Ascending aorta (tissue), 2 donors: ENCODE measurements around the gene MESD. TPM values are rescaled to one million over a fixed set of nuclear protein-coding genes. Genes with fewer than 3 reads are reported as not detected.
A peak's percentile ranks its signal among the peaks of the same experiment; 100 is the strongest.

ENCODE experiments used
- DNase-seq, 2 donors: peaks; one replicate each; pipeline ENCODE4 v3.0.0-alpha.2; 2019; ENCODE audit warnings: low spot score in 2 of 2
- H3K27ac ChIP-seq, 2 donors: fragments of 200-600 bp; sonication (generic); one replicate each; pipeline ENCODE4 v1.5.1; 2016 to 2017; ENCODE audit warnings: mild to moderate bottlenecking in 1 of 2
- H3K27me3 ChIP-seq: fragments of 200-600 bp; sonication (generic); one replicate; pipeline ENCODE4 v1.5.1; 2017
- H3K36me3 ChIP-seq, 2 donors: fragments of 200-600 bp; sonication (generic); one replicate each; pipeline ENCODE4 v1.5.1; 2016
- H3K4me1 ChIP-seq, 2 donors: fragments of 200-600 bp; sonication (generic); one replicate each; pipeline ENCODE4 v1.5.1; 2016 to 2017; ENCODE audit warnings: mild to moderate bottlenecking in 1 of 2
- H3K4me3 ChIP-seq, 2 donors: fragments of 200-600 bp; sonication (generic); one replicate each; pipeline ENCODE4 v1.5.1; 2016 to 2017; ENCODE audit warnings: mild to moderate bottlenecking in 1 of 2
- H3K9me3 ChIP-seq, 2 donors: fragments of 200-600 bp; sonication (generic); one replicate each; pipeline ENCODE4 v1.5.1; 2016
- CTCF ChIP-seq, 3 experiments: fragments of 200-600 bp in 2 of 3; fragments of 450-650 bp in 1 of 3; sonication (generic) in 2 of 3; IDR thresholded peaks; one replicate each; pipeline ENCODE4 v1.5.1; 2016 to 2019; ENCODE audit warnings: antibody characterized with exemption in 3 of 3, mild to moderate bottlenecking in 1 of 3, moderate library complexity in 1 of 3
- intact Hi-C: fragments of 100-400 bp; cut with DNase I; formaldehyde crosslinking; loops from one replicate; pipeline ENCODE4 v1.15.1; 2023
- total RNA-seq: library from RNA; depleted of rRNA; stranded (reverse); fragments of >200 nt; gene quantifications from one replicate; pipeline ENCODE4 v1.1.0, GENCODE V29; 2016

MESD gene
- total RNA-seq, 1 donor from 2014 or later: 6.4 TPM

- no peaks in the 10 kb centered on the region for H3K36me3 ChIP-seq
- no peak for TF ChIP-seq CTCF (IDR thresholded peaks at IDR 0.05)
Measured at GRCh38 chr15:81018197-81018596, 28.6 kb upstream of the MESD start.

GRCh38 chr15:81016489-81017068 lies 27.0 kb upstream of the MESD start:
- H3K36me3 ChIP-seq: no peaks in the 10 kb centered on the region
- H3K4me3 ChIP-seq: no peak overlapping the region
- no peak for TF ChIP-seq CTCF (IDR thresholded peaks at IDR 0.05)
- no peak for DNase-seq
- no peaks in the 10 kb centered on the region for H3K27me3 ChIP-seq
- intact Hi-C loops: no loop called here
- no peaks in the 10 kb centered on the region for H3K9me3 ChIP-seq
- H3K27ac ChIP-seq: peak overlapping the region in 1 of 2 donors; percentile 50
- H3K4me1 ChIP-seq: peaks cover 0 to 2% of the 10 kb centered on the region in 2 donors

More at GRCh38 chr15:81018197-81018596, 28.6 kb upstream of the MESD start:
- Histone ChIP-seq H3K27ac (no peak overlapping the region), H3K27me3 (no peaks in the 10 kb centered on the region), H3K4me1 (peaks cover 0 to 2% of the 10 kb centered on the region in 2 donors), H3K4me3 (no peak overlapping the region), H3K9me3 (no peaks in the 10 kb centered on the region)
- intact Hi-C loops: no loop called here
- DNase-seq: no peak

GRCh38 chr15:81015621-81016488 lies 26.2 kb upstream of the MESD start:
- H3K9me3 ChIP-seq: no peaks in the 10 kb centered on the region
- no peak for TF ChIP-seq CTCF (IDR thresholded peaks at IDR 0.05)
- H3K27ac ChIP-seq: peak overlapping the region in 1 of 2 donors; percentile 16
- H3K4me1 ChIP-seq: peaks cover 0 to 2% of the 10 kb centered on the region in 2 donors
- no peaks in the 10 kb centered on the region for H3K27me3 ChIP-seq
- H3K36me3 ChIP-seq: no peaks in the 10 kb centered on the region
- intact Hi-C loops: no loop called here
- no peak for DNase-seq
- H3K4me3 ChIP-seq: no peak overlapping the region

GRCh38 chr15:81014446-81015093 lies 25.0 kb upstream of the MESD start:
- no peak overlapping the region for H3K27ac ChIP-seq
- no peaks in the 10 kb centered on the region for H3K27me3 ChIP-seq
- TF ChIP-seq CTCF (IDR thresholded peaks at IDR 0.05): no peak
- no peaks in the 10 kb centered on the region for H3K9me3 ChIP-seq
- intact Hi-C loops: no loop called here
- H3K4me1 ChIP-seq: peaks cover 0 to 2% of the 10 kb centered on the region in 2 donors
- H3K36me3 ChIP-seq: no peaks in the 10 kb centered on the region
- no peak overlapping the region for H3K4me3 ChIP-seq
- no peak for DNase-seq

- H3K9me3 ChIP-seq: no peaks in the 10 kb centered on the region
- TF ChIP-seq CTCF (IDR thresholded peaks at IDR 0.05): no peak
- intact Hi-C loops: no loop called here
- H3K27ac ChIP-seq: no peak overlapping the region
- DNase-seq: no peak
- no peak overlapping the region for H3K4me3 ChIP-seq
- peaks cover 0 to 2% of the 10 kb centered on the region in 2 donors for H3K4me1 ChIP-seq
- no peaks in the 10 kb centered on the region for H3K27me3 ChIP-seq
- H3K36me3 ChIP-seq: no peaks in the 10 kb centered on the region
Measured at GRCh38 chr15:81013396-81013929, 23.8 kb upstream of the MESD start.
